GM19395 (cell line): Measurements from ENCODE around the gene AOPEP.

Experiments used
- ATAC-seq: cut with Tn5 transposase; IDR thresholded peaks from one replicate; pipeline ENCODE4 v1.9.1; 2021; ENCODE audit warnings: mild to moderate bottlenecking, moderate library complexity; ENCODE audit not compliant: unreplicated experiment

Gene AOPEP

DNA sequence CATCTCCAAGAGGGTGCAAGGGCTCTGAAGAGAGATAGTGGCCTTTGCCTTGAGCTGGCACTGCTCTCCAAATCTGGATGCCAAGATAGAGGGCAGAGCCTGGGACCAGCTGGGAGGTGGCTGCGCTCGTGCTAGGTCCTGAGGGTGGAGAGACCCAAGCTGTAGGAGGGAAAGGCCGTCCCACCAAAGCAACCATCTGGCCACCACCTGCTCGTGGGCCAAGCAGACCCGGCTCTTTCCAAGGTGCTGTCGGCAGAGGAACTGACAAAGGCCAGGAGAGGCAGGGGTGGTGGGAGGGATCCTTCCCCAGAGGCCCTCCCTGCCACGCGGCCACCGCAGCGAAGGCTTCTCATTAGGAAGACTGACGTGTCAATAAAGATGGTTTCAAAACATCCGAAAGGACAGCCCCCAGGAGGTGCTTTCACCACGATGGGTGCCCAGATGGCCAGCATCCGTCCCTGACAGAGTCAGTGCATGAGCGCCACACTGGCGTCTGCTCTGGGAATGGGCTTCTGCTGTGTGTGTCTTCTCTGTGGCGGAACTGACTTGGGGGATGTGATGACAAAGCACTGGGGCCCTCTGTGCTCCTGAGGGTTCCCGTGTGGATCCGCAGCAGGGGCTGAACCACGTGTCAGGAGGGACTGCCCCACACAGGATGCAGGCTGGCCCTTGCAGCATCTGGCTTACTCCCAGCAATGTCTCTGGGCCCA lies 377.5 kb downstream of the AOPEP start:
- no peak for ATAC-seq

DNA sequence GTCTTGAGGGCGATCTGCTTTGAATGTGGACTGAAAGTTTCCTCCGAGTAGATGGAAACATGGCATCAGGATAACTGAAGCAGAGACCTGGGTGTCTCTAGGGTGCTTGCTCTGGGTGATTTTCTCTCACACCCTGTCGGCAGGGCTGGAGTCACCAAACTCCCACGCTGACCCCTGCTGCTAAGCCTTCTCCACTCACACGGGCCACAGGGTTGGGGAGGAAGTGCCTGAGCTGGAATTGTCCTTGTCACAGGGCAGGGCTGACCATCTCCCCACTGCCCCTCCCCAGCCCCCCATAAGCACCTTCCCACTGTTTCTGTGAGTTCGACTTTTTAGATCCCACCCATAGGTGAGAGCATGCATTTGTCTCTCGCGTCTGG lies 378.1 kb downstream of the AOPEP start:
- no peak for ATAC-seq

DNA sequence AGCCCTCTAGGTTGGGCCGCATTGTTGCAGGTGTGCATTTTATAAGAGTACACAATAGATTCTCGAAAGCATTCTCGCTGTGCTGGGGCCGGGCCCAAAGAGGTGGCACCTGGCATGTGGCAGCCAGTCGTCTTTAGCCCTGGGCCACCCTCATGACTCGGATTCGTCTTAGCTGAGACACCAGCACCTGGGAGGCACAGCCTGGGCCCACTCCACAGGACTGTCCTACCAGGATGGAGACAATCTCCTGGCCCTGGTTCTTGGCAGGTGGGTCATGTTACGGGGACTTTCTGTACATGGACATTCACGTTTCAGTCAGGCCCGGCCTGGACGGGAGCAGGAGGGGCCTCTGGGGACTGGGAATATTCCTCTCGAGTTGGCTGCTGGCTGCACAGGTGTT lies 378.5 kb downstream of the AOPEP start:
- ATAC-seq = no peak

DNA sequence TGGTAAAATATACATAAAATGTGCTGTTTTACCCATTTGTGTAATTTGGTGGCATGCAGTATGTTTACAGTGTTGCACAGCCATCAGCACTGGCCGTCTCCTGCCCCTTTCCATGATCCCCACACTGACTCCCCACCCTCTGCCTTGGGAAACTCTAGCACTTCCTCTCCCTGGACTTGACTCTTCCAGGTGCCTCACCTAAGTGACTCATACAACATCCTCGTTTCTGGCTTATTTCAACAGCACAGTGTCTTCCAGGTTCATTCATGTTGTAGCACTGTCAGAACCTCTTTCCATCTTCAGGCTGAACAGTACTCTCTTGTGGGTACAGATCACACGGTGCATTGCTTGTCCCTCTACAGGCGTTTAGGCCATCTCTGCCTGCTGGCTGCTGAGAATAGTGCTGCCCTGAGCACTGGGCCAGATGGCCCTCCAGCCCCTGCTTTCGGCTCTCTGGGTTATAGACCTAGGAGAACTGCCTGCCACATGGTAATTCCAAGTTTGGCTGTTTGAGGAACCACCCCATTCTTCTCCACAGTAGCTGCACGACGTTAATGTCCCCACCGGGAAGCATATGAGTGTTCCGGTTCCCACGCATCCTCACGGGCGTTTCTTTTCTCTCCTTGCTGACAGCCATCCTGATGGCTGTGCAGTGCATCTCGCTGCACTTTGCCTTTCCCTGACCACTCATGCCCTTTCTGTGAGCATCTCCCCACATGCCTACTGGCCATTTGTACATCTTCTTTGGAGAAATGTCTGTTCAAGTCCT lies 379.2 kb downstream of the AOPEP start:
- no peak for ATAC-seq

DNA sequence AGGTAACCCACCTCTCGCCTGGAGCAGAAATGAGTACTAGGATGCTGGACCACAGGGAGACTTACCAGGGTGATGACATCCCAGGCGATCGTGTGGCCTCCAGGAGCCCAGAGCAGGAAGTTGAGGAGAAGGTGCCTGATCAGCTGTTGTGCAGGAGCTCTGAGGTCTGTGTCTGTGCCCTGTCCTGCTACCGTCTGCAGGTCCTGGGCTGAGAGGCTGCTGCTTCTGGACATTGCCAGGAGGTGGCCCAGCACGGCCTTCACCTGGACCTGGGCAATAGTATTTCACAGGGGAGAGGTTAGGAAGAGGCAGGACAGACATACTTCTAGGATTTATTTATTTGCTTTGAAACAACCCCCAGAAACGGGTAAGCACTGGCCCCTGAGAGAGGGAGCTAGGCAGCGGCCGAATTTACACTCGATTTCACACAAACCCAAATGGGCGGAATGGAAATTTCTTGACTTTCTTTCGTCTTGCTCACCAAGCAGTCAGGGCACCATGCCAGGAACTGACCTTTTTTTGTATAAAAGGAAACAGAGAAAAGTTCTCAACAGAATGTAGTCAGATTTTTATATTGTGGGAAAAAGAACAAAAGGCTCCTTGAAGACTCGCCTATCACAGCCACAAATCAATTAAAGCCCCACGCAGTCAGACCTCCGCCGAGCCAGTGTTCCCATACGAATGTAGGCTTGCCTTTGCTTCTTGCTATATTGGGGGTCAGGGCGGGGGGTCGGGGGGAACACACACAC lies 380.7 kb downstream of the AOPEP start:
- ATAC-seq = no peak

DNA sequence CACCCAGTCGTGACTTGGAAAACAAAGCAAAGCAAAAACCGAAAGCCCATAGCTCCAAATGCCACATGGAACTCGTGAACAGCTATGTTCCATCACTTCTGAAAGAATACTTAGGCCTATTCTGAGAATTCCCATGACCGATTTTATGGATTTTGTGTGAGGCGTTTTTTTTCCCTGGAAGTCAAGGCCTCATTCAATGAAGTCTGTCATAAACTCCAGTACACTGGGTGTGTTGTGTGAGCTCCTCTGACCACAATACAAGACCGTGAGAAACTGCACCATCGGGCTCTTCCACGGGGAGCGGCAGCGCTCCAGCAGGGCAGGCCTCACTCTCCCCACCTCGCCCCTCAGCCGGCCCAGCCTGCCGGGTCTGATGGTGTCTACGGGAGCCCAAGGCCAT lies 381.5 kb downstream of the AOPEP start:
- ATAC-seq = no peak

DNA sequence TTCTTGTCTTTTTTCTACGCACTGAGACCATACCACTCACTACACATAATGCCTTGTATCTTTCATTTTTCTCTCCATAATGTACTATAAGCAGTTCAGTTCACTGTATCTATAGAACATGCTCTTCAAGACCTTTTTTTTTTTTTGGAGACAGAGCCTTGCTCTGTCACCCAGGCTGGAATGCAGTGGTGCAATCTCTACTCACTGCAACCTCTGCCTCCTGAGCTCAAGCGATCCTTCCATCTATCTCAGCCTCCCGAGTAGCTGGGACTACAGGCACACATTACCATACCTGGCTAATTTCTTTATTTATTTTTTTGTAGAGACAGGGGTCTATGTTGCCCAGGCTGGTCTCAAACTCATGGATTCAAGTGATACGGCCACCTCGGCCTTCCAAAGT lies 382.3 kb downstream of the AOPEP start:
- ATAC-seq = no peak

DNA sequence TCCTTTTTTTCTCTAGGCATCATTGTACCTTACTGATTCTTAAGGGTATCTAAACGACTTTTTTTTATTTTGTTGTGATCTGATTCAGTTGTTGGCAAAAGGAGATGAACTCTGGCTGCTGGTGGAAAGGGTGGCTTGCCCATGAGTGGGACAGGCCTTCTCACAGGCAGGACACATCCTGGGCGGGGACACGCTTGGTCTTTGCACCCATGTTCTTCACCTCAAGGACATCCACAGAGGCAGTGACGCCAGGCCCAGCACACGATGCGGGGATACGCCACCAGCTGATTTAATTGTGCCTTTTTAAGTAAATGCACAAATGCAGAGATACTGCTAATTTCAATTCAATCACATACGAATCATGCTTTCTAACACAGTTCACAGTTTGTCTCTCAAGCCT lies 383.0 kb downstream of the AOPEP start:
- no peak for ATAC-seq

DNA sequence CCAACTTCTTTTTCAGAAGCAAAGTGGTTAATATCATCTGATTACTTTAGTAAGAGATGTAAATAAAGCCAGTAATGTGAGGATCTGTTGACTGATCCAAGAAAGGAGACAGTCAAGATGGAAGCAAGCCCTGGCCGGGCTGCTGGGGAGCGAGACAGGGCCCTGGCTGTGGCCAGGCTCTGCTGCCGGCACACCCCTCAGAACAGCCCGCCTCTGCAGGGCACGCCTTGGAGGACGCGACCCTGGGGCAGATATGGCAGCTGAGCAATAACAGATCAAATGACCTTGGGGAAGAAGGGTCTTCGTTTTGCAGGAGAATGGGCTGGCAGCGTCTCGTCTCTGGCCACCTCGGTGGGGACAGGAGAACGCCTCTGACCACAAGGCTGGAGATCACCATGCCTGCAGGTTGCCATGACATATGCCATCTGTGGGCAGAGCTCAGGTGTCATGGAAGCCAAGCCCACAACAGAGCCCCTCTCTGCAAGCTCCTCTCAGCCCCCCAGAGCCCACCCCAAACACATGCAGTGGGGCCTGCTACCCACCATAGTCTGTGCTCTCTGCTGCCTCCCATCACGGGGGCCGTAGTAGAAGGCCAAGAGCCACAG lies 384.5 kb downstream of the AOPEP start:
- no peak for ATAC-seq

DNA sequence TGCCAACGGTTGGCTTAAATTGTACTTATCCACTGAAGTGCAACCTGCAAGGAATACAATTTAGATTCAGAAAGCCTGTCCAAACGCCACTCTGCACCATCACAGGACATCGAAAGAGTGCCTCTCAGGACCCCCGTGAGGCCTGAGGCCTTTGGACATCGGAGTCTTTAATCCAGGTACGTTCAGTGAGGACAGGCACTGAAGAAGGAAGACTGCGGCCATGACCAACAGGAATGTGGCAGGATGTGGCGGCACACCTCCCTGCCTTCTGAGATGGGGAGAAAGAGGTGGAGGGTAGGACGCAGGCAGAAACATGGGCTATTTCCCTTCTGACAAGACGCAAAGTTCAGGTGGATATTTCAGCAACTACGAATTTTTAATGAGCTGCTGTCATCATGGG lies 385.2 kb downstream of the AOPEP start:
- ATAC-seq = no peak

DNA sequence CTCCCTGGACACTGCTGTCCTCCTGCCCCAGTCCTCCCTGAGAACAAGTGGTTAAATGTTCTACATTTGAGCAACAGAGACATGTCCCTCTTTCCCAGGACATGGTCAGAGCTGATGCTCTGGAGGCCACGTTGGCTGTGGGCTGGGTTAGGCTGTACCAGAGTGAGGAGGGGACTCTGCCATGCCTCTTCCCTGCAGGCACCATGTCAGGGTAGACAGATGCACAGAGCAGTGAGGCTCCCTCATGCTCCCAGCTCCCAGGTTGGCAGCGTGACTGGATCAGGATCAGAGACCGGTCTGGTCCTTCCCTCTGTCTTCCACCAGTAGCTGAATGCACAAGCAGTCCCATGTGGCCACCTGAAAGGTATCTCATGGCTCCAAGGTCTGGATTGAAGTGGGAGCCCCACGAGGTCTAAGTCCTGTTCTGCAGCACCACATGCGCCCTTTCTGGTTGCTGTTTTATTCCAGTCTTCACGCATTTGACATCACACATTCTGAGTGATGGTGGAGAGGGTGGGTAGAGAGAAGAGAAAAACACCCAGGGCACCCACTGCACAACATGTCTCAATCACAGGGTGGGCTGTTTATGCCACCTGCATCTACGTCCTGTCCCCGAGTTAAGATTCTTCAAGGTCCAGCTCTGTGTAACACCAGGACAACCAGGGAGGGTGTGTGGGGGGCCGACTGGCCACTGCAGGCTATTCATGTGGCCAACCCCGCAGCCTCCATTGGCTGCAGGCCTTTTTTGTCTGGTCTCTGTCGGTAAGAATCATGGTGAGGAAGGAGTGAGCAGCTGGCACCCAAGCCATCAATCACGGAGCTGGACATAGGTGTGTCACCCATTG lies 386.2 kb downstream of the AOPEP start:
- no peak for ATAC-seq

DNA sequence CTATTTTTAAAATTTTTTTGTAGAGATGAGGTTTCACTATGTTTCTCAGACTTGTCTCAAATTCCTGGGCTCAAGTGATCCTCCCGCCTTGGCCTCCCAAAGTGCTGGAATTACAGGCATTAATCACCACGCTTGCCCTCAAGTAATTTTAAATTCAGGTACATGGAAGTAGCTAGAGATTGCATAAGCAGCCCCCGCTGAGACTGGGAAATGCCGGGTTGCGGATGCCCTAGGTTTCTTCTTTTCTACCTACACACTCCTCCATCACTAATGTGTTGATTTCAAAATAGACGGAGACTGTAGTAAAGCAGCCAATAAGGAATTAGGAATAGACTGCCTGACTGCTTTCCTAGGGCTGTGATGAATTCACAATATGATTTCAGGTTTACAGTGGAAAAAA lies 388.6 kb downstream of the AOPEP start:
- no peak for ATAC-seq

DNA sequence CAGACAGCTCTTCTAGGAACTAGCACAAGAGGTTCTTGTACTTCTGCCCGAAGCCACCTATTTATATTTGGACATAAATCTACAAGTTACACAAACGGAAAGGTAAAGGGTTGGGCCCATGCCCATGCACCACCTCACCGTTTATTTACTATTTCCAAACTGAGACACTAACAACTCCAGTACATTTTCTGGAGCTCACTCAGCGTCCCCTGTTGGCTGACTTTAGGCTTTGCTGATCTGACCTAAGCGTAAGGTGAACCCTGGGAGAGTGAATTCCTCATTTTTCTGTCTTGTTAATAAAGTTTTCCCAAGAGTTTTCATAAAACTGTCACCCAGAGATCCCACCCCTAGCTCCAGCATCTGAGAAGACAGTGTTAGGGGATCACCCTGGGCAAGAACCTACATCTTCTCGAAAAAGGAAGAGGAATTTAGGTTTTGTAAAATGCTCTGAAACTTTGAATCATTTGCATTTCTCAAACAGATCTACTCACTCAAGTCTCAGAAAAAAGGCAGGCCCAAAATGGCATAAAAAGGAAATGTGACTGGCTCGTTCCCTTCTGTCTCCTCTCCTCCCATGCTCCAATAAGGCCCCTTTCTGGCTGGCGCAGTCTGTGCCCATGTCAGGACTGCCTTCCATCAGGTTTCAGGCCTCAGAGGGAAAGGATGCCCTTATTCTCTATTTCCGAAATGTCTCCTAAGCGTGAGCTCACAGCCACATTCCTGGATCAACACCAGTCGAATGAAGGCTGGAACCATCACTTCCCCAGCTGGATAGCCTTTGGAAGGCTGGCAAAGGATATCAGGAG lies 389.7 kb downstream of the AOPEP start:
- peak; percentile 56 for ATAC-seq

DNA sequence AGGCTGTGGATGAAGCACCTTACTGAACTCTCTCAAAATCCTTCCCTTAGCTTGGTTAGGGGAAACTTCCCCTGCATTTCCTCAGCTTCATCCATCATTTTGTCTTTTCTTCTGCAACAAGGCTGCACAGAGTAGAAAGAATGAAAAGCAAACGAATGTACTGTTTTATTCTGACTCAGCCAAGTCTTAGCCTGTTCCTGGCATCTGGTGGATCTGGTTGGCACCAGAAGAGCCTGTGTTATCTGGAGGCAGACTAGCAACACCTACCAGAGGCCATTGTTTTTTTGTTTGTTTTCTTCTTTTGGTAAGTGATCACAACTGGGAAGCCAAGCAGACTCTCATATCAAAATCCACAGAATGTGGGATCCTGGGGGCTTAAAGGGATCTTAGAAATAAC lies 390.3 kb downstream of the AOPEP start:
- no peak for ATAC-seq

DNA sequence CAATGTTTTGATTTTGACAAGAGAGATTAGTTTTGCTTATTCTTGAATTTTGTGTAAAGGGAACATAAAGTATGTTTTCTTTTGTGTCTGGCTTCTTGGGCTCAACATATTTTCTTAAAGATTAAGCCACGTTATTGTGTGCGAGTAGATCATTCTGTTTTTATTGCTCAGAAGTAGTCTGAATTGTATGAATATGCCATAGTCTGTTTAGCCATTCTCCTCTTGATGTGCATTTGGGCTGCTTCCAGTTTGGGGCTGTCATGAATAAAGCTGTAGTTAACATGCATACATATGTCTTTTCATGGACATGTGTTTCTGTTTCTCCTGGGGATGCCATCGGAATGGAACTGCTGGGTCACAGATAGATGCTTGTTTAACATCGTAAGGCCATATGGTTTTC lies 392.1 kb downstream of the AOPEP start:
- no peak for ATAC-seq

DNA sequence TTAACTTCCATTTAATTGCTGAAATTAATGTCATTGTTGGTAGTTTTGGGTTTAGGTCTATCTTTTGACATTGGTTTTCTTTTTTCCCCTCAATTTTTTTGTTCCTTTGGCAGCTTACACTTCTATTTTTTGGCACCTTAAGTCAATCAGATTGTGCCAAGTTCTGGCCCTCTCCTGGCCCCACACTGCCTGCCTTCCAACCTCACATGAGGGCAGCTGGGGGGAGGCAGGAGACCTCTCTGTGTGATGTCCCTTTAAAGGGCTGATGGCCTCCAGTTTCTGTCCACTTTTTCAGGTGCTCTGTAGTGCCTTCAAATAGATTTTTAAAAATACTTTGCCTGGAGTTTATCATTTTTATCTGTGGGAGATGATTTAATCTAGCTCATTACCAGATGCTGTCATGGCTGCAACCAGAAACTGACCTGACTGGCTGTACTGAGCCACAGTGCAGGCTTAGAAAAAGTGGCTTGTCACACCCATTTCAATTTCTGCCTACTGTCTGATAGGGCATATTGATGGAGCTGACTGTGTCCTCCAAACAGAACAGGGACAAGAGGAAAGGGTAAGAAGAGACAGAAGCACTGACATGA lies 394.4 kb downstream of the AOPEP start:
- no peak for ATAC-seq

DNA sequence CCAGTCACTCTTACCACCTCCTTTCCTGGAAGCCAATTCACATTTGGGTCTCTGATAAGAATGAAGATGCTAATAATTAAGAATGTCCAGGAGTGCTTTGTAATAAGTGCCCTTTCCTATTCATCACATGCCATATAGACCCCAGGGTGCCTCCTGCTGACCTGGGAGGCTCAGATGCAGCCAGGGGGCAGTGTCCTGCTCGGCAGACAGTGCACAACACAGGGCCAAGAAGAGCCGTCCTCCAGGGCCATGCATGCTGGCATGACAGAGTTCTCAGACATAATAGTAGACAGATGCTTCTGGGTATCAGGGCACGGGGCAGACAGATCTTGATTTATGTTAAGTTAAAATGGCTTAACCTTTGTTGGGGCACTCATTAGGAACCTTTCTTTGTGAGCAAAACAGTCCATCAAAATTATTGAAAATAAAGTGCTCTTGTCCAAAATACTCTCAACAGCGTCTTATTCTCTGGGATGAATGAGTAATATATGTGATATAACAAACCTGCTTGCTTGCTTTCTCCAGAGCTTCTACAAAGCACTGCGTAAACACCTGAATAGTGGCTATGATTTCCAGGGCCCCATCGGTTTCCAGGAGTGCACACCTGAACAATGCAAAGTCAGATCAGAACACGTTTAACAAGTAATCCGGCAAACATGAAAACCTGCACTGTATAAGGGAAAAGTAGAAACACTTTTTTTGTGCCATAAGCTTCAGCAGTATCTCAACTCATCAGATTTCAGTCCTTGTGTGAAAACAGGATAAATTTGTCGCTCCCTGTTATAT lies 398.3 kb downstream of the AOPEP start:
- no peak for ATAC-seq

DNA sequence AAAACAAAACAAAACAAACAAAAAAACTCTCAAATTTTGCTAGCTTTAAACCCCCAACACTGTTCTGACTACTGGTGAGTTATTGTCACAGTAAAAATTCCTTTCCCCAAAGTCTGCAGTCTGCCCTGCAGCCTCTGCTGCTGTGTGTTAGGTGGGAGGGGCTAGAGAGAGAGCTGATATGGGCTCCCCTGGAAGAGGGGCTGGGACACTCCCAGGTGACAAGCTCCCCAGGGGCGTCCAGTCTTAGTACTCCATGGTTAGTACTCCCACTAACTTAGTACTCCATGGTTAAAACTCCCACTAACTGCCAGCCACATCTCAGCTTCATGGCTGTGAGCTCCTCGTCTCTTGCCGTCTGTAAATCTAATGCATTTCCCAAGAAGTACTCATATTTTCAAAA lies 399.2 kb downstream of the AOPEP start:
- ATAC-seq = no peak

DNA sequence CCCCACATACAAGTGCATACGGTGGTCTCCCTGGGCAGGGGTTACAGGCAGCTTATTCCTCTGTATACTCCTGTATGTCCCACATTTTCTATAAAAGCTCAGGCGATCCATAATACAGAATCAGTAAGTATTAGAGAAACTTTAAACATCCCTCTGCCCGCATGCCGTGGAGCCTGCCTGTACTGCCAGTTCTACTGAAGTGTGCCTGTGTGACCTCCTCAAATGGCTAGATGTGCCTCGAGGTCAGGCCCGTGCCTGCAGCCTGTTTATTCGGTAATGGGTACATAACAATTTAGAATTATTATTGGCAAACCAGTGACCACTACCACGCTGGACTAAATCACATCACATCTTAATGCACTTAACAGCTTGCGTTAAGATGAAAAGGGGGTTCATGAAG lies 400.2 kb downstream of the AOPEP start:
- ATAC-seq = no peak
